GM21619 (cell line): ENCODE results near the gene CDH13.
A peak's percentile ranks its signal among the peaks of the same experiment; 100 is the strongest.

Source experiments
- ATAC-seq: cut with Tn5 transposase; IDR thresholded peaks from one replicate; pipeline ENCODE4 v1.9.1; 2021; ENCODE audit not compliant: unreplicated experiment

The CDH13 gene

GRCh38 chr16:83138512-83138911 lies 511.7 kb downstream of the CDH13 start:
- no peak for ATAC-seq

DNA sequence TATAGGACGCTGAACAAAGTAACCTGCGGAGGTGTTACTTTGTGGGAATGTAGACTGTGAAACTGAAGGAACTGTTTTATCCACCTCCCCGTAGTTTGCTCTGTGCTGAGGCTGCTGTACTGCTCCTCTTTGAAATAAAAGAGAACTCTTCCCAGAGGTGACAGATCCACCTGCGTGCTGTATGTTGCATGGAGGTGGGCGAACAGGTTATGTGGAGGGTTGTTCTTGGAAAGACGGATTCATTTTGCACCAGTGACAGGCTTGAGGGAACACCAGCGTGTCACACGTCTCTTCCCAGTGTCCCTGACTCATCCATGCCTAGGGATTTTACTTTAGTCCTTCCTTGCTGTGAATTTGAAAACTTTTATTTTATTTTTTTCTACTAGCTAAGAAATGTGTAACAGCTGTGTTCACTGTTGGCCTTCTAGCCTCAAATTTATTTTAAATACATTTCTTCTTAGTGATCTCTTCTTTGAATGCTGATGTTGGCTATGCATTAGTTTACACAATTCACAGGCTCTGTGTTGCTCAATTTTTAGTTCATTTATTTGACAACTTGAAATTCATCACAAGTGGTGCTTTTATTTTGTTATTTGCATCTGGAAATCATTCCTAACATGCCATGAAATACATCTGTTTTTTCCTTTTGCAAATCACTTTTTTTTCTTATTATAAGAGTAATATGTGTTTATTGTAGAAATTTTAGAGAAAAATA lies 512.4 kb downstream of the CDH13 start:
- ATAC-seq: no peak

DNA sequence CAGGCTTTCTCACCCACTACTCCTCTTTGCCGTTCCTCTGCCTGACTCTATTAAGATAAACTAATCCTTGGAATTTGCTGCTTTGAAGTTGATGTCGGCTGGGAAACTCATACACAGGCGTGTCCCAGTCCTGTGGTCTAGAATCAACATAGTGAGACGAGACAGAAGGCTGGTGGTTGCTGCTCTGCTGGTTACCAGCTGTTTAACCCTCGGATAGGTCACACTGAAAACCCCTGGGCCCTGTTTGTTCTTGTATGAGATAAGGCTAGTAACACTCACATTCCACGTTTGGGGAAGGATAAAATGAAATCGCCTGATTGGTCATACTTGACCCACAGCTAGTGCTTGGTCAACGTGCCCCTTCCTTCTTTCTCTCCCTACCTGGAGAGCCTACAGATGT lies 517.0 kb downstream of the CDH13 start:
- ATAC-seq: no peak

GRCh38 chr16:83145297-83145696 lies 518.5 kb downstream of the CDH13 start:
- no peak for ATAC-seq

DNA sequence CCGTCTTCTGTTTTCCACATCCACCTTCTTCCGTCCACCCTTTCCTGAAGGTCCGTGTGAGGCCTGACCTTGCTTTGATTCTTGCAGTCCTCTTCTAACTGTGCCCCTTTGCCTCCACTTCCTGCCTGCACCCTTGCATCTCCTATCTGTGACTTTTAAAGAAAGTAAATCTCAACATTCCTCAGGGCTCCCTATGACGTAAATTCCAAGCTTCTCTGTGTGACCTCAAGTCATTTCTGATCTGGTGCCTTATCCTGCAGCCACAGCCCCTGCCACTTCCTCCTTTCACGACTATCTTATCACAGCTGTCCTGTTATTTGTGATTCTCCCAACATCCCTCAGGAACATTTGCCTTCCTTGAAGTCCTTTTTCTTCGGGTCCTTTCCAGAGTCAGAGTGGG lies 520.5 kb downstream of the CDH13 start:
- no peak for ATAC-seq

DNA sequence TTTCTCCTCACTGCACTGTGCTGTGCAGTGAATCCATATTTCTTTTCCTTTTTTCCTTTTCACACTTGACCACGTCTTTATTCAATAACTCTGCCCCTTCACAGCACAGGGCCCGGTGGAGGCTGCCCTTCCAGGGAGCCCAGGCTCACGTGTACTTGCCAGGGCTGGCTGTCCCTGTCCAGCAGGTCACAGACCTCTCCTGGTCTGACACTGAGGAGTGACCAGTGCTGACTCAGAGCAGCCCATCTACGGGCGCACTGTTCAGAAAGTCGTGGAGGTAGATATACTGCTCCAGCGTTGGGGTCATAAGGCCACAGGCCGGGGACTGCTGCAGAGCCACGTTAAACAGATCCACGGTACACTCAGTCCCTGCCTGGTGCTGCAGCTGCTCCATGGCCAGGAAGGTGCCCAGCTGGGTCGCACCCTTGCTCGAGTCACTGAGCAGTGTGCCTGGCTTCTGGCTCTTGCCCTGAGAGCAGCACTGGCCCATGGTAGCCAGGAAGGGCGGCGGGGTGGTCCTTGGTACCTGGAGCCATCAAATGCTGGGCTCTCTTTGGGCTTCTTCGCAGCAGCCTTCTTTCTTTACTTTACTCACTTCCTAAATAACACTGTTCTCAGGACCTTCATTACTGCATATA lies 531.7 kb downstream of the CDH13 start:
- ATAC-seq: no peak

GRCh38 chr16:83159049-83159448 lies 532.3 kb downstream of the CDH13 start:
- ATAC-seq: no peak

DNA sequence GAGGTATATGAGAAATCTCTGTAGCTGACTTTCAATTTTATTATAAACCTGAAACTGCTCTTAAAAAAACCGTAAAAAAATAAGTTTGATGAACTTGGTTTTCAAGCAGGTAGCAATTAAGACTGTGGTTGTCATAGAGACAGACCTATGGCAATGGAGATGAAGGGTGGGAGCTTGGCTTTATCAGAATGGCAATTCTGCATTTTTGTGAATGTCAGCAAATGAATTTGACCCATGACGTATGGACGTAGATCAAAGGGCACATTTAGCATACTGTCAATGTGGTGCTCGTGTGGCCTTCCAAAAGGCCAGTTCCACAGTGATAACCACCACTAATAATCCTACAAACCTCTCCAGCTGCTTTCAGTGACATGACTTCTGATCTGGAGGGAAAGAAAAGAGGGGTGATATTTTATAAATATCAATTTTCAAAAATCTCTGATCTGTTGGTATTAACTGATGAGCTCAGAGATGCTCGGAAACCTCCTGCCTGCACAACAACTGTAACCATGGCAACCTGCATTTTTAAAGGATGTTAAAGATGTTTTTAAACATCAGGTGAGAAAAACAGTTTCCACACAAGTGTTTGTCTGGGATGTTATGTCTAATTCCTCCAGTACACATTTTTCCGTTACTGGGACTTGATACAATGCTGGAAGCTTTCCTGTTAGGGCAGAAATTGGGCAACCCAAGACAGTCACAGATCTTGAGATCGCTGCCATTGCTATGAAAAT lies 533.7 kb downstream of the CDH13 start:
- no peak for ATAC-seq

DNA sequence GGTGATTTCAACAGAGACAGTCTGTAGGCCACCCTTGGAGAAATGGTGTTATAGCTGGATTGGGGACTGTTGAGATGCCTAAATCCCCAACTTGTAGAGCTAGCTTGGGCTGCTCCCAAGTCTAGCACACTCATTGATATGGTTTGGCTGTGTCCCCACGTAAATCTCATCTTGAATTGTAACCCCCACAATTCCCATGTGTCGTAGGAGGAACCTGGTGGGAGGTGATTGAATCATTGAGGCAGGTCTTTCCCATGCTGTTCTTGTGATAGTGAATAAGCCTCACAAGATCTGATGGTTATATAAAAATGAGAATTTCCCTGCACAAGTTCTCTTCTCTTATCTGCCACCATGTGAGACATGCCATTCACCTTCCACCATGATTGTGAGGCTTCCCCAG lies 536.0 kb downstream of the CDH13 start:
- ATAC-seq: no peak

- no peak for ATAC-seq
These were observed 538.0 kb downstream of the CDH13 start for GRCh38 chr16:83164816-83165215.

GRCh38 chr16:83171396-83171795 lies 544.6 kb downstream of the CDH13 start:
- ATAC-seq: no peak

GRCh38 chr16:83174671-83175070 lies 547.9 kb downstream of the CDH13 start:
- no peak for ATAC-seq

- ATAC-seq: no peak
These were observed 550.0 kb downstream of the CDH13 start for GRCh38 chr16:83176802-83177201.

DNA sequence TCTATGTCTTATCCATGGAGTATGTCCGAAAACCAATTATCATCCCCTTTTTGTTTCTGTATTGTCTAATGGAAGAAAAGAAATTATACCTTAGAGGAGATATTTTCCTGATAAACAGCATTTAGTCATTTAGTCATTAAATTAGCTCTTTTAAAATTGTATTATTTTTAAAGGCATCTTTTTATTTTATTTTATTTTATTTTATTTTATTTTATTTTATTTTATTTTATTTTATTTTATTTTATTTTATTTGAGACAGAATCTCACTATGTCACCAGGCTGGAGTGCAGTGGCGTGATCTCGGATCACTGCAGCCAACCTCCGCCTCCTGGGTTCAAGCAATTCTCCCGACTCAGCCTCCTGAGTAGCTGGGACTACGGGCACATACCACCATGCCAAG lies 559.1 kb downstream of the CDH13 start:
- ATAC-seq: no peak

- peak; percentile 58 for ATAC-seq
These were observed 560.6 kb downstream of the CDH13 start for GRCh38 chr16:83187405-83187804.

GRCh38 chr16:83196796-83197195 lies 570.0 kb downstream of the CDH13 start:
- ATAC-seq: no peak

- no peak for ATAC-seq
These were observed 570.7 kb downstream of the CDH13 start for GRCh38 chr16:83197450-83197849.

DNA sequence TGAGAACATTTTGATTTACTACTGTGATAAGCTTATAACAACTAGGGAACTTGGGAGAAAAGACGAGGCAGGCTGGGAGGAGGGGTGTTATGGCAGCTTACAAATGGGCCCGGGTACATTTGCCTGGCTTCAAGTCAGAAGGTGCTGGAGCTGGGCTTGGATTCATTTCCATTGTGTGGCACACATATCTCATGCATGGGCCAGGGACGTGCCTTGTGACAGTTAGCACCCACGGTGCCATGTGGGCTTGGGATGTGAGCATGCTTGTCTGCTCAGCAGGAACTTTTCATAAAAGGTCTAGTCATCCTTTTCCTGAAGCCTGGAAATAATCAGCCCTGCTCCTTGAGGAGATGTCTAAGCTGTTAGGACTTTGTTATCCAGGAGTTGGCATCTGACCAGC lies 572.2 kb downstream of the CDH13 start:
- no peak for ATAC-seq

DNA sequence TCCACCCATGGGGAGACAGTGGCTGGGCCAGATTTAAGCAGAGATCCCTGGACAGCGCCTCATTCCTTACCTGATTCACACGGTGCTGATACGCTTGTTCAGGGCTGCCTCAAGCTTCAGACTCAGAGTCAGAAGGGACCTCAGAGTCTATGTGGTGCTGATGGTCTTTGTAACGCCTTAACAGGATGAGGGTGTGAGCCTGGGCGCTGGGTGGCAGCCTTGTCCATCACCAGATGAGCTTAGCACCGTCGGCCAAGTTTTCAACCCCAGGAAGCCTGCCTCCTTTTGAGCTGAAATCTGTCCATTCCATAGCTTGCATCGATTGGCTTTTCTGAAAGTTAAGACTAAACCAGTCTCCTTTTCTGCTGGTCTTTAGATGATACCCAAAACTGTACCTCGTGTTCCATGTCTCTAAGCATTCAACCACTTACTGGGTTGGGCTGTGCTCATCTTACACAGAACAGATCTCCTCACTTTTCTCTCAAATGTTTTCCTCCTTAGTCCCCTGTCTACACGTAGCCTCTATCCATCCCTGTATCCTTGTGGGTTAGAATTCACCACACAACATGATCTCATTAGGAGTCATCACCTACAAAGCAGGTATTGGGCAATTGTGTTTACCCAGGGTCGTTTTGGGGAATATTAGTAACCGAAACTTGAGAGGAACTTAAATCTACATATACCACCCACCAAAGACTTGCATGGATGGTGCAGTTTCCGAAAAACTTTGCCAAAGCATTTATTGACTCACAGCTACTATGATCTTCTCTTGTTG lies 573.4 kb downstream of the CDH13 start:
- ATAC-seq: no peak

GRCh38 chr16:83201748-83202147 lies 575.0 kb downstream of the CDH13 start:
- no peak for ATAC-seq

DNA sequence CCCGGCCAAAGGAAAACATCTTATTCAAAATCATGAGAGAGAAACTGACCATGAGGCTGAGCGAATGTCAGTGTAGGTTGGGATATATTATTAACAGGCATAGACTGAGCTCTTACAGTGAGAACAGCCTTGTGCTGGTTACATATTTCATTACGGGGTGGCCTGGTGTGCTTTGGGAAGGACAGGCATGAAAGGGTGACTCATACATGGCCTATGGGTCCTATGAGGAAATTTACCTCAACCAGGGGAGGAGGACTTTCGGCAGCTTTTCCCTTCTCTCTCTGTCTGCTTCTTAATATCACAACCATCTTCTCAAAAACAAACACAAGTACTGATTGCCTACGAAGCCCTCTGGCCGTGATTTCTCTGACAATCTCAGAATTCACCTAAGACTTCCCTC lies 579.1 kb downstream of the CDH13 start:
- no peak for ATAC-seq
